ENCODE results near the gene PI3.

PI3 gene

GRCh38 chr20:45187693-45188092, 13.0 kb downstream of the PI3 start:
- no peak for DNase-seq (ENCODE audit: low read depth in 2 of 2)

DNA sequence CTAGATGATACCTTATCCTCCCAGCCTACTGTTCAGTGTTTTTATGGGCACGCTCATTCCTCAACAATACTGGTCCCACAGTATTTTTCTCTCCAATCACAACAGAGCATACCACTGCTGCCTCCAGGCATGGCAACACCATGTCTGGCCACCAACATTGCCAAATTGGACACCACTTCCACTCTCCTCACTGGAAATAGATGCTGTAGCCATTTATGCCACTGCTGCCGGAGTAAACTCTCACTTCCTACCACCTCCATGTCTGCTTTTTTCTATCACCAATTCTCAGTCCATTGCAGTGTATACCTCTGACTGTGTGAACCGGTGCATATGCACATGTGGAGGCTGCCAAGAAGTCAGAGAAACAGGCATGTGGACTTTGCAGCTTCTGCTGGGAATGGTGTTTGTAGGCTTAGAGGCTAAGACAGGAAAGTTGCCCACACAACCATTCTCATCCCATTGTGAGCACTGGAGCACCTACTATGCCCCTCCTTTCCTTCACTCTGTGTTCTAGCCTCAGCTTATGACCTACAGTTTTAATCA, 14.4 kb downstream of the PI3 start:
- DNase-seq (ENCODE audit: low read depth in 2 of 2), result no peak

DNA sequence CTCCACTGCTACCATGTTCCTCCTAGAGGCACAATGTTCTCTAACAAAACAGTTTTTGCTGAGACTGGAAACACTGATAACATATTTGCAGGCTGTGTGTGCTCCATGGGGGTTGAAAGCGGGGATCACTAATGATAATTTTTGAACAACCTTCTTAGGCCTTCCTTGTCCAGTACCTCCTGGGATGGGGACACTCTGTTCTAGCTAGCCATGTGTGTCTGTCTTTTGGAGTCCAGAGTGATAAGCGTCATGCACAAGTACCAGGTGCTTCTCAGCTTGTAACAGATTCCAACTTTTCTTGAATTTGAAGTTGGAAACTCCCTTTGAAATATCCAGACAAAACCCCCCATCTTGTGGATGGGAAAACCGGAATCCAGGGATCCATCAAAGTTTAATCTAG, 15.2 kb downstream of the PI3 start:
- no peak for DNase-seq (ENCODE audit: low read depth in 2 of 2)

DNA sequence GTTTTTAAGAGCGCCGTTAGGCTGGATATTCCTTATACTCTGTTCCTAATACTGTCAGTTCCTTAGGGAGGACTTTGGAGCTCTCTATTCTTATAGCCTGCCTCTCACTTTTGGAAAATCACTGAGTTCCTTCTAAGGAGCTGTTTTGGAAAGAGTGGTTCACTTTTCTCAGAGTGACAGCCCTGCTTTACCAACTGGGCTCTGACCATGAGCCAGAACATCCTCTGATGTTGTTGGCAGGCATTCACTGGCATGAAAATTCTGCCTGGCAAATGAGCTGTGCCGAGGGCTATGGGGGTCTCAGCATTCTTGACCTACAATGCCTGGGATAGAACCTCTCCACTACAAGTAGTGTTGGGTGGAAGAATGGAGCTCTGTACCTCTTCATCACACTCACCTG, 17.2 kb downstream of the PI3 start:
- DNase-seq (ENCODE audit: low read depth in 2 of 2), result no peak

DNA sequence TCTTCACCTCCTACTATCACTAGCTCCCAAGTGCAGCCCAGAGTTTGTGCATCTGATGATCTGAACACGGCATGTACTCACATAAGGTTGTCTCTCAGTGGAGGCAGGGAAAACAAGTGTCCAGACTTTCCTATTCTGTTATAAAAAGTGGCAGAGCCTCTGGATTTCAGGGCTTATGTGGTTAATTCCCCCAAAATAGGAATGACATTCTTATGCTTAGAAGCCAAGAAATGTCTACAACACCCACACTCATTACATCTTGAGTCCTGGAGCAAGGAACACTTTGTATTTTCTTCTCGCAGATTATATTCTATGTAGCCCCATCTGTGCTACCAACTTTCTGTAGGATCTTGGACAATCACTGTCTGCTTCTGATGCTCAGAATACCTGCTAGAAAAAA, 18.6 kb downstream of the PI3 start:
- DNase-seq (ENCODE audit: low read depth in 2 of 2), result no peak

DNA sequence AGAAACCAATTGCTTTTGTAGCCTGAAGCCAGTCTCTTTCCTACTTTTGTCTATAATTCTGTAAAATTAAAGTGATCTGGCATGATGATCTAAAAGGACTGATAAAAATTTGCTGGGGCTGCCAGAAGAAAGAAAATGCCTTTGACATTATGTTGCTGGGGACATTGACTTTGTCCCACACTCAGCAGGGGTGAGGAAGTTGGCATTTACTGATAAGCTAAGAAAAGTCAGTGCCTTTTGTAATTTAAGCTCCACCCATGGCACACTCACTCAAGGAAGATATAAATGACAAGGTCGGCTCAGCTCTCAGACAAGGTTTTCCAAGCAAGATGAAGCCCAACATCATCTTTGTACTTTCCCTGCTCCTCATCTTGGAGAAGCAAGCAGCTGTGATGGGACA, 32.0 kb downstream of the PI3 start, which contains the start of gene SEMG1:
TSS of gene SEMG1 (plus strand) at position 309 of the 400 bp plus-strand sequence. CDS start at position 330, 21 bp downstream.
- DNase-seq (ENCODE audit: low read depth in 2 of 2), result no peak

- DNase-seq (ENCODE audit: low read depth in 2 of 2), result no peak
Observed at GRCh38 chr20:45209924-45210323, 35.2 kb downstream of the PI3 start.

DNA sequence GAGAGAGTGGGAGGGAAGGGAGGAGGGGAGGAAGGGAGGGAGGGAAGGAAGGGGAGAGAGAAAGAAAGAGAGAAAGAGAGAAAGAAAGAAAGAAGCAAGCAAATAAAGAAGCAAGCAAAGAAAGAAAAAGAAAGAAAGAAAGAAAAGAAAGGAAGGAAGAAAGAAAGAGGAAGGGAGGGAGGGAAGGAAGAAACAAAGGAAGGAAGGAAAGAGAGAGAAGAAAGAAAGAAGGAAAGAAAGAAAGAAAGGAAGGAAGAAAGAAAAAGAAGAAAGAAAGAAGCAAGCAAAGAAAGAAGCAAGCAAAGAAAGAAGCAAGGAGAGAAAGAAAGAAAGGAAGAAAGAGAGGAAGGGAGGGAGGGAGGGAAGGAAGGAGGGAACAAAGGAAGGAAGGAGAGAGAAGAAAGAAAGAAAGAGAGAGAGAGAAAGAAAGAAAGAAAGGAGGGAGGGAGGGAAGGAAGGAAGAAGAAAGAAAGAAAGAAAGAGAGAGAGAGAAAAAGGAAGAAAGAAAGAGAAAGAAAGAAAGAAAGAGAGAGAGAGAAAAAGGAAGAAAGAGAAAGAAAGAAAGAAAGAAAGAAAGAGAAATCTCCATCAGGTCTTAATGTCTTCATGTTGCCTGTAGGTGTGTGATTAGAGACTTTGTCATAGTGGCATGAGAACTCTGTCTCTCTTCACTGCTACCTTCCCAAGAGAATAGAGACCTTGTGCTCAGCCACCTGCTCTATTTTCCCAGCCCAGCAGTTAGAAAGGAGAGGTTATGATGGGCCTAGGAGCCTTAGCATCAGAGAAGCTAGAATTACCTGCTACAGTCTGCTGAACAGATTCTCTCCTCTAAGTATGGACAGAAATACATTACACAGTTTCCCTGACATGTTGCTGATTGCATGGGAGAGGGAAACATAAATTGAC, 37.1 kb downstream of the PI3 start:
- DNase-seq (ENCODE audit: low read depth in 2 of 2), result no peak

DNA sequence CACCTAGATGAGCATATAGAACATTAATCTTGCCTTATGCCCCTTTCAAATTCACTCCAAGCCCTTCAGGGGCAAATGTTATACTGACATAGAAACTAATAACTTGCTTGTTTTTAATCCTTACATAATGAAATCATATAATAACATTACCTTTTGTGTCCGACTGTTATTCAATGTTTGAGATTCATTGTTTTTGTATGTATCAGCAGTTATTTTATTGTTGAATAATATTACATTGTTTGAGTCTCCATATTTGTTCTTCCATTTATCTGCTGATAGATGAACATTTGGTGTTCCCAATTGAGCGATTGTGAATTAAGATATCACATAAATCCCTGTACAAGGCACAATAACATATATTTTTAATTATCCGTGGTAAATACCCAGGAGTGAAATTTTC, 38.1 kb downstream of the PI3 start:
- DNase-seq (ENCODE audit: low read depth in 2 of 2), result no peak

- no peak for DNase-seq (ENCODE audit: low read depth in 2 of 2)
Observed at GRCh38 chr20:45218124-45218523, 43.4 kb downstream of the PI3 start.

- DNase-seq (ENCODE audit: low read depth in 2 of 2), result no peak
Observed at GRCh38 chr20:45218636-45219035, 43.9 kb downstream of the PI3 start.

DNA sequence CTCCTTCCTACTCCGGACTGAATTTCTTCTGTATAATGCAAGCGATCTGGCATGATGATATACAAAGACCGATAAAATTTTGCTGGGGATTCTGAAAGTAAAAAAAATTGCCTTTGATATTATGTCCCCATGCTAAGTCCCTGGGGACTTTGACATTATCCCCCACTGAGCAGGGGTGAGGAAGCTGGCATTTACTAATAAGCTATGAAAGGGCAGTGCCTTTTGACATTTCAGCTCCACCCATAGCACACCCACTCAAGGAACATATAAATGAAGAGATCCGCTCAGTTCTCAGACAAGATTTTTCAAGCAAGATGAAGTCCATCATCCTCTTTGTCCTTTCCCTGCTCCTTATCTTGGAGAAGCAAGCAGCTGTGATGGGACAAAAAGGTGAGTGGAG, 46.4 kb downstream of the PI3 start, which contains the start of gene SEMG2:
TSS of gene SEMG2 (plus strand) at position 298 of the 400 bp plus-strand sequence. CDS start at position 315, 17 bp downstream.
- DNase-seq (ENCODE audit: low read depth in 2 of 2), result no peak

DNA sequence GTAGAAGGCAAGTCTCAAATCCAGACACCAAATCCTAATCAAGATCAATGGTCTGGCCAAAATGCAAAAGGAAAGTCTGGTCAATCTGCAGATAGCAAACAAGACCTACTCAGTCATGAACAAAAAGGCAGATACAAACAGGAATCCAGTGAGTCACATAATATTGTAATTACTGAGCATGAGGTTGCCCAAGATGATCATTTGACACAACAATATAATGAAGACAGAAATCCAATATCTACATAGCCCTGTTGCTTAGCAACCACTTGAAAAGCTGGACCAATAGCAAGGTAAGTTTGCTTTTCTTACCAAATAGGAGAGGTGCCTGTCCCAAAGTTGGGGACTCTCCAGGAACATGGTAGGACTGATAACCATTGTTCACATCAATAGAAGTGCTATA, 48.4 kb downstream of the PI3 start:
- DNase-seq (ENCODE audit: low read depth in 2 of 2), result no peak

Data from fibroblast of skin of left biceps (primary cell).